HG02763 (cell line): Measurements from ENCODE around the gene RAB11FIP5.
"Not testable (repeated sequence)": the region's sequence is repeated elsewhere in the genome, so short reads cannot be mapped to it uniquely, and the experiment has no call there.

Experiments
- ATAC-seq: cut with Tn5 transposase; IDR thresholded peaks from one replicate; pipeline ENCODE4 v1.9.1; 2021; ENCODE audit warnings: mild to moderate bottlenecking, moderate library complexity; ENCODE audit not compliant: unreplicated experiment

Gene RAB11FIP5

DNA sequence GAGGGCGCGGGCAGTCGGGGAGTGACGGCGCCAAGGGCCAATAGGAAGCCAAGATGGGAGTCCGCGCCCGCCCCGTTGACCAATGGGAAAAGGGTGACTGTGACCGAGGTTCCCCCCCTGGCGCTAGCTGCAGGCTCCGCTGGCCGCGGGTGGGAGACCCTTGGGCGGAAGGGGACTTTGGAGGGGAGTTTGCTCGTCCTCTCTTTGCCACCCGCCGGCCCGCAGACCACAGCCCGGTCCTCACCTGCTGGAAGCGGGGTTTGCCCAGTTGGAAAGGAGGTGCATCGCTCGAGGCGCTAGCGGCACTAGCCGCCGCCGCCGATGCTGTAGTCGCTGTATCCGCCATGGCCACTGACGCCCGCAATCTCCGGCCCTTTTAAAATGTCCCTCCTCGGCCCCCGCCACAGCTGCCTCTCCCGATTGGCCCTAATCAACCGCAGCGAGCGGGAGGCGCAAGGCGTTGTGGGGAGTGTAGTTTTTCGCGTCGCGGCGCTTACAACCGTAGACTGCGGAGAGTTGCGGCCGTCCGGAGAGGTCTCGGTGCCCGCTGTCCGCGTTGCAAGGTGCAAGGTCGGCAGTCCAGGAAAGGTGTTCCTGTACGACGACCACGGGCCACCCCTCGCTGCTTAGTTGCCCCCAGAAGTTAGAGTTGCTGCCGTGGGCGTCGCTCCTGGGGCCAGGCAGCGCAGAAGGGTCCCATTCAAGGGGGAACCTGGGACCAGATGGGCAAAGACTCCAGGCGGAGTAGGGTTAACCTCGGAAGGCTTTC, 41.2 kb downstream of the RAB11FIP5 start, which contains the start of gene SFXN5:
TSS of gene SFXN5 (minus strand) at position 353 of the 769 bp plus-strand sequence. CDS start at position 346, 7 bp downstream.
- peak; percentile 95 for ATAC-seq

- peak; percentile 12 for ATAC-seq
Observed at GRCh38 chr2:73070643-73071359, 41.9 kb downstream of the RAB11FIP5 start.

DNA sequence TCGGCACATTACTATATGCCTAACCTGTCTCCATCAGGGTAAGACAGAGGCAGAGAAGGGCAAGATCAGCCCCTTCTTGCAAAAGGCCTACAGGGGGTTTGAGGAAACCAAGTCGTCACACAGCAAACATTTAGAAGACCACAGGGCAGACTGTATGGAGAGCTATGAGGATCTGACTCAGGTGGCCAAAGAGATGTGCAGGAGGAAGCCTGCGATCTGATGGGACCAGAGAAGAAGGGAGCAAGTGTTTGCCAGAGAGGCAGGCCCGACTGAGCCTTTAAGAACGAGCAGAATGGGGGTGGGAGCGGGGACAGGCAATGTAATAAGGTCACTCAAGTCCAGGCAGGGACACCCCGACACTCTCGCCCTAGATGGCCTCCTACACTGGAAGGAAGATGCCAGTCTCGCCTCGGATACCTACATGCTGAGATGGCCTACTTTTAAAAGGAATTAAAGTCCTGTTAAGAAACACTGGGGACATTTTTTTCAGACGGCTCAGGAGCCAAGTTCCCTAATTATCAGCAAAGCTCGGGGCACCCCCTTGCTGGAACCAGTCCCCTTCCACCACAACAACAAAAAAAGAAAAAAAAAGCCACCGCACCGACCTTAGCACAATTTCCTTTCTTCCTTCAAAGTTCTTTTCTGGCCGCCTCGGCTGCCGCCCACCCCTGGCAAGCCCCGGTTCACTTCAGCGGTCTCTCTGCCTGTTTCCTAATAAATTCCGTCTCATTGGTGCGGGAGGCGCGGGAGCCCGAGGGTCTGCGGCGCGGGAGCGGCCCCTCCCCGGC, 42.7 kb downstream of the RAB11FIP5 start:
- no peak for ATAC-seq

DNA sequence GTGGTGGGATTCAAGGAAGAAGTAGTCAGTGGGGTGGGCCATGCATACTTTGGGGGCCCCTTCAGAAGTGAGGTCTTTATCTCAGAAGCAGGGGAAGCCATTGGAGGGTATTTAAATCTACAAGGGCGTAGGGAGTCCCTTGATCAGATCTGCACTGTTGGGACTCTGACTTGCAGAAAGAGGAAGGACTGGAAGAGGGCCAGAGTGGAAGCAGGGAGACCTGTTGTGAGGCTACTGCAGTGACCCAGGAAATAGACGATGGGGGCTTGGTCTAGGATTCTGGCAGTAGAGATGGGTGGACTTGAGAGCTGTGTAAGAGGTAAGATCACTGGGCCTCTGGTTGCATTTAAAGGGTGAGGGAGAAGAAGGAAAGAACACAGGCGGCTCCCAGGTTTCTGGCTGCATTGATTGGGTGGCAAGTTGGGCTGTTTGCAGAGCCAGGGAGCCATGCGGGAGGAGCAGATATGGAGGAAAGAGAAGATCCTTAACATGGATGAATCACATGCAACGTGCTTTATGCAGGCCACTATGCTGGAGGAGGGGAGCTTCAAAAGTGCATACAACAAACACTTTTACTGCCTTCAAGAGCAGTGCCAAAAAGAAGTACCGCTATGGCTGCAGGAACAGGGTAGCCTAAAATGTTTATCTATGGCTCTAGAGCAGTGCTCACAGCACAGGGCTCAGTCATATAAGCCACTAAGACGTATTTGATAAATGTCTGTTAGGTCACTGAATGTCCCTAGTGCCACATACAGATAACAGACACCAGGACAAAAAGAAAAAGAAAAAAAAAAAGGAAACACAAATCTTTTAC, 43.5 kb downstream of the RAB11FIP5 start:
- no peak for ATAC-seq

- ATAC-seq = no peak
Observed at GRCh38 chr2:73068147-73068546, 44.6 kb downstream of the RAB11FIP5 start.

GRCh38 chr2:73067043-73067442, 45.7 kb downstream of the RAB11FIP5 start:
- no peak for ATAC-seq

- not testable (repeated sequence) for ATAC-seq
Observed at GRCh38 chr2:73065070-73065469, 47.7 kb downstream of the RAB11FIP5 start.

- ATAC-seq = no peak
Observed at GRCh38 chr2:73063909-73064875, 48.6 kb downstream of the RAB11FIP5 start.

GRCh38 chr2:73063472-73063871, 49.3 kb downstream of the RAB11FIP5 start:
- ATAC-seq = no peak

DNA sequence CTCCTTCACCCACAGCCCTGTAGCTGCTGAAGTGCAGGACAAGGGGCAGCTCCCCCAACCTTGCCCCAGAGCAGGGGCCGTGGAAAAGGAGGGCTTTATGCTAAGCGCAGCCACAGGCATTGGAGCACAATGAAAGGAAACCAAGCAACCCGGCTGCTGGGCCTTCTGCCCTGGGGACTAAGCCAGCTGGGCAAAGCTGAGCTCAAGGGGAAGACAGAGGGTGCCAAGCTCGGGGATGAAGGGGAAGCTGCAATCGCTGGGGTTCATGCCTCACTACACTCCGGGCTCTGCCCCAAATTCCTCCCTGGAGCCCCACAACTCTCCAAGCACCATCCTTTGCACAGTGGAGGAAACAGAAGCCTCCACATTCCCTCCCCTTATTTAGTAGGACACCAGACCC, 53.6 kb downstream of the RAB11FIP5 start:
- ATAC-seq = no peak

DNA sequence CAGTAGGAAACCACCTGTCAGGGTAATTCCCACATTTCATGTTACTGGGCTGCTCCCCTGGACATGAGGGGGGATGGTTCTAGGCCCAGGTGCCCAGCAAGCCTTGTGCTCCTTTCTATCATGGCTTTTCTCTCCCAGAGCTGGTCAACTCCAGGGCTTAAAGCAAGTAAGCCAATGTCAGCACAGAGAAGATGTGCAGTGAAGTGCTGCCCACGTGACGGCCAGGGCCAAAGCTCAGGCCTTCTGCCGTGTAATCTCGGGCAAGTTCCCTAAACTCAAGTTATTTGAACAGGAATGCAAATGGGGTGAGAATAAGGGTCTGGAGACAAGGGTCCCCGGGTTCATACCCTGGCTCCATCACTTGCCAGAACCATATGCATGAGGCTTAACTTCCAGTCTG, 57.8 kb downstream of the RAB11FIP5 start:
- no peak for ATAC-seq

- ATAC-seq = no peak
Observed at GRCh38 chr2:73053316-73054114, 59.2 kb downstream of the RAB11FIP5 start.

DNA sequence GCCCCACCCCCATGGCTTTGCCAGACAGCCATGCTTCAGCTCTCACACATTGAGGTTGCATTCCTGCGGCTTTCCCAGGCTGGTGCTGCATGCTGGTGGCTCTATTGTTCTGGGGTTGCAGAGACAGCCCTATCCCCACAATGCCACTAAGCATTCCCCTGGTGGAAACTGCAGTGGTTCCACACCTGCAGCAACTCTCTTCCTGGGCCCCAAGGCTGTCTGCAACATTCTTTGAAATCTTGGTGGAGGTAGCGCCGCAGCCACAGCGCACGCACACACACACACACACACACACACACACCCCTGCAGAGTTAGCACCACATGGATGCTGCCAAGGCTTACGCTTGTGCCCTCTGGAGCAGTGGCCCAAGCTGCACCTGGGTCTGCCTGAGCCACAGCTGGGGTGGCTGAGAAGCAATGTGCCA, 62.6 kb downstream of the RAB11FIP5 start:
- no peak for ATAC-seq

DNA sequence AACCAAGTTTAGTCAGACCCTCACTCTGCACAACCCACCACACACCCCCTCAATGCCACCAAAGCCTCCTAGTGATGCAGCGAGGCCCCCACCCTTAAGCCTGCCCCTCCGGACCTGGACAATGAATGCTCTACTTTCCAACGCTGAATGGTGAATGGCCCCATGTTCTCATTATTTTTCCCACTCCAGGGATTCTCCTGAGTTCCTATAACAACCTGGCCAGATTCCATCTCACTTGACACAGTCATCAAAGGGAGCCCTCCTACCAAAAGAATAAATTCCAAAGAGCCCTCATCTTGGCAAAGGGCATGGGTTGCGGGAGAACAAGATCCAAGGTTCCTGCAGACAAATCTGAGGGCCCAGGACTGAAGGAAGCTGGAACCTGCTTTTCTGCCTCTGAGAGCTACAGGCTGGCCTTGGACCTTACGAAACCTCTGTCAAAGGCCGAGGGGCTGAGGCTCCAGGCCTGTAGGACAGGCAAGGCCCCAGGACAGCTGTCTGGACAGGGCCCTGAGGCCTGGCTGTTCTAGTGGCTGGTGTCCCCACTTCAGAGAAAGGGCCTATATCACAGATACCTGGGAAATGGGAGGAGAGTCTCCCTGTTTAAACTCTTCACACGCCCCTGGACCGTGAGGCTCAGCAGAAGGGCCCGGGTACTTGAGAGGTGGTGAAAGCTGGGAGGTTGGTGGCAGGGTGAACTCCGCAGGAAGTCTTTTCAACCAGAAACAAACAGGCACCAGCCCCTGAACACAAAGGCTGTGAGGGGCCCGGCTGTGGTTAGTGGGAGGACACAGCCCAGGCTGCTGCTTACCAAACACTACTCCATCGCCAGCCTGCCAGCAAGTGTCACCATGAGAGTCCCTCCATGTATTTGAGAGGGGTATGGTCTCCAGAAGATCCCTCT, 68.6 kb downstream of the RAB11FIP5 start:
- ATAC-seq = no peak

DNA sequence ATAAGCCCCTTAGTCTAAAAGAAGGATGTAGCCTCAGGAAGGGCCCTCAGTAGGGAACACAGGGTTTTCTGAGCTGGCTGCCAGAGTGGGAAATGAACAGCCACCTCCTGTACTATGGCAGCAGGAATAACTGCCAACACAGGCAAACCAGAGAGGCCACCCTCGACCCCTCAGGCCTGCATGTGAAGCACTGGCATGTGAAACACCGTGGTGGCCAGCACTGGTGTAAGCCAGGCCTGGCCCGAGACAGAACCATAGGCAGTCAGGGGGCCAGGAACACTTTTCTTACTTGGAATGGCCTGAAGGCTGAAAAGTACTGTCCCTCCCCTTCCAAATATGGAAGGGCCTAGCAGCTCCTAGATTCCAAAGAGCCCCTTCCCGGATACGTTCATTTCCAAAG, 69.5 kb downstream of the RAB11FIP5 start:
- no peak for ATAC-seq

- ATAC-seq = no peak
Observed at GRCh38 chr2:73037947-73038585, 74.7 kb downstream of the RAB11FIP5 start.

GRCh38 chr2:73036766-73037165, 76.0 kb downstream of the RAB11FIP5 start:
- ATAC-seq = no peak
